ENCODE data around the gene MYO5C. TPM values are rescaled to one million over a fixed set of nuclear protein-coding genes. Genes with fewer than 3 reads are reported as not detected.

MYO5C gene
- total and polyA plus RNA-seq, 2 donors (not counting 3 experiments of a cell fraction or from before 2014, with no cell fraction given), result 7.5 to 19.4 TPM

DNA sequence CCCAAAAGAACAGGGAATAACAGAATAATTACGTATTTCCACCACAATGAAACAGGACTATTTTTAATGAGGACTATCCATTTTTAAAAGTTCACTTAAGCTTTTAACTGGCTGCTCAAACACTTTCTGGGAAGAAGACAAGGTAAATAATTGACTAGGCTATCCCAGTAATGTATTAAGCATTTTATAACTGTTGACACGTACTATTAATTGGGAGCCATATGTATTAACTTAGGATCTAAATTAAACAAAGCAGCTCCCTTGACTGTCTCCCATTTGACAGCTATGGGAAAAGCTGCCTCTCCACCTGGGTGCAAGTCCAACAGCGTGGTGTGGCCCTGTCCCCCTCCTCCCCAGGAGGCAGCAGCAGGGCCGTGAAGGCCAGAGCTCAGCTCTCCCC lies 36.1 kb downstream of the MYO5C start:
- FAIRE-seq, result no peak
- intact Hi-C loops (cut with micrococcal nuclease), result loop anchor here (5.0 to 10.0 kb wide), 2 partner anchors 158 to 235 kb away; no protein-coding TSS in a partner anchor
- no peaks in the 10 kb centered on the region for H3K36me3 ChIP-seq (ENCODE audit: control insufficient read depth in 2 of 2, extremely low read depth in 1 of 2, insufficient read depth in 2 of 2, low read length in 2 of 2)

More for the DNA sequence above, 36.1 kb downstream of the MYO5C start:
- Histone ChIP-seq H3K27me3 (ENCODE audit: control insufficient read depth in 2 of 2, insufficient read depth in 2 of 2, low read length in 2 of 2) (no peaks in the 10 kb centered on the region), H4K20me1 (replicated peaks; ENCODE audit: control insufficient read depth, extremely low read depth, insufficient read depth, low read length) (no peaks in the 10 kb centered on the region), H3K4me1 (ENCODE audit: control insufficient read depth, extremely low read depth, insufficient read depth, low read length) (peaks cover 29% of the 10 kb centered on the region), H3K79me2 (ENCODE audit: control insufficient read depth, insufficient read depth, low read length) (no peaks in the 10 kb centered on the region), H3K9me3 (replicated peaks; ENCODE audit: control insufficient read depth, insufficient read depth, low read length) (no peaks in the 10 kb centered on the region), H3K27ac (ENCODE audit: insufficient read depth, low read depth, low read length) (no peak overlapping the region), H3K4me2 (ENCODE audit: insufficient read depth, low read length) (no peak overlapping the region), H3K4me3 (replicated peaks in 1 of 3; ENCODE audit: insufficient read depth in 1 of 3, low read depth in 1 of 3, low read length in 3 of 3) (no peak overlapping the region), H3K9me1 (replicated peaks; ENCODE audit: control insufficient read depth, extremely low read depth, insufficient read depth, low read length) (no peaks in the 10 kb centered on the region), H2AFZ (ENCODE audit: low read depth, low read length) (no peak overlapping the region), H3K9ac (replicated peaks; ENCODE audit: extremely low read depth, insufficient read depth, low read length) (no peak overlapping the region)
- TF ChIP-seq, protein P1, sequence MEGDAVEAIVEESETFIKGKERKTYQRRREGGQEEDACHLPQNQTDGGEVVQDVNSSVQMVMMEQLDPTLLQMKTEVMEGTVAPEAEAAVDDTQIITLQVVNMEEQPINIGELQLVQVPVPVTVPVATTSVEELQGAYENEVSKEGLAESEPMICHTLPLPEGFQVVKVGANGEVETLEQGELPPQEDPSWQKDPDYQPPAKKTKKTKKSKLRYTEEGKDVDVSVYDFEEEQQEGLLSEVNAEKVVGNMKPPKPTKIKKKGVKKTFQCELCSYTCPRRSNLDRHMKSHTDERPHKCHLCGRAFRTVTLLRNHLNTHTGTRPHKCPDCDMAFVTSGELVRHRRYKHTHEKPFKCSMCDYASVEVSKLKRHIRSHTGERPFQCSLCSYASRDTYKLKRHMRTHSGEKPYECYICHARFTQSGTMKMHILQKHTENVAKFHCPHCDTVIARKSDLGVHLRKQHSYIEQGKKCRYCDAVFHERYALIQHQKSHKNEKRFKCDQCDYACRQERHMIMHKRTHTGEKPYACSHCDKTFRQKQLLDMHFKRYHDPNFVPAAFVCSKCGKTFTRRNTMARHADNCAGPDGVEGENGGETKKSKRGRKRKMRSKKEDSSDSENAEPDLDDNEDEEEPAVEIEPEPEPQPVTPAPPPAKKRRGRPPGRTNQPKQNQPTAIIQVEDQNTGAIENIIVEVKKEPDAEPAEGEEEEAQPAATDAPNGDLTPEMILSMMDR (IDR thresholded peaks at IDR 0.05; ENCODE audit: extremely low read depth in 1 of 2, insufficient read depth in 1 of 2, low read depth in 1 of 2, low read length in 2 of 2), result no peak
- no peak for TF ChIP-seq GATA2 (IDR thresholded peaks at IDR 0.05; ENCODE audit: insufficient read depth, insufficient read length, low read depth, low read length)
- TF ChIP-seq POLR2AphosphoS5 (IDR thresholded peaks at IDR 0.05; ENCODE audit: insufficient read depth, low read depth, low read length), result no peak
- TF ChIP-seq POLR2A (IDR thresholded peaks at IDR 0.05; ENCODE audit: low read depth, low read length), result no peak
- TF ChIP-seq EZH2 (IDR thresholded peaks at IDR 0.05; ENCODE audit: borderline replicate concordance, low read depth, low read length, severe bottlenecking), result no peak
- TF ChIP-seq MAX (IDR thresholded peaks at IDR 0.05; ENCODE audit: insufficient read depth, insufficient read length), result no peak
- TF ChIP-seq JUN (IDR thresholded peaks at IDR 0.05; ENCODE audit: borderline replicate concordance, insufficient read depth, insufficient read length, low read depth), result no peak
- no peak for TF ChIP-seq MYC (IDR thresholded peaks at IDR 0.05; ENCODE audit: low read depth, low read length)
- TF ChIP-seq FOS (IDR thresholded peaks at IDR 0.05; ENCODE audit: borderline replicate concordance, insufficient read depth, low read length), result no peak
- CTCF ChIA-PET, result interaction anchor here (1.5 to 6.1 kb wide), 4 partner anchors 9 to 475 kb away, joined by 5 to 133 read pairs (median 8); no protein-coding TSS in a partner anchor
- BruUV-seq (replicated peaks), result no TSS peak
- DNase-seq (ENCODE audit: low read depth, low spot score), result no peak
- dilution Hi-C loops (cut with MboI; ENCODE audit: extremely low pct_ligation_motif_present, low sequenced_read_pairs), result no loop called here
- POLR2A ChIA-PET, result no interaction called here
